GM10248 (cell line): ENCODE measurements around the gene TMED5.

Experiments
- CTCF ChIA-PET: fragments of 300-600 bp; sonication (Branson Sonifier 250); formaldehyde crosslinking; extraction: SDS; loops from one replicate; lab custom pipeline; 2021; ENCODE audit warnings: antibody characterized with exemption; lab: Yijun Ruan, JAX
- POLR2A ChIA-PET: fragments of 350-650 bp; sonication (Branson Sonifier 250); formaldehyde crosslinking; extraction: SDS; loops from one replicate; lab custom pipeline; 2020; ENCODE audit warnings: antibody characterized with exemption; lab: Yijun Ruan, JAX
- DNase-seq: peaks from one replicate; pipeline ENCODE4 v3.0.0; 2012; ENCODE audit errors: extremely low spot score
- TF ChIP-seq, protein P1 (sequence below): IDR thresholded peaks from 2 replicates; pipeline ENCODE4 v1.5.1; 2012; ENCODE audit warnings: mild to moderate bottlenecking, low read depth; ENCODE audit errors: extremely low read depth, missing control alignments, control extremely low read depth

The TMED5 gene

GRCh38 chr1:93159337-93159736, 20.9 kb downstream of the TMED5 start:
- TF ChIP-seq, protein P1, sequence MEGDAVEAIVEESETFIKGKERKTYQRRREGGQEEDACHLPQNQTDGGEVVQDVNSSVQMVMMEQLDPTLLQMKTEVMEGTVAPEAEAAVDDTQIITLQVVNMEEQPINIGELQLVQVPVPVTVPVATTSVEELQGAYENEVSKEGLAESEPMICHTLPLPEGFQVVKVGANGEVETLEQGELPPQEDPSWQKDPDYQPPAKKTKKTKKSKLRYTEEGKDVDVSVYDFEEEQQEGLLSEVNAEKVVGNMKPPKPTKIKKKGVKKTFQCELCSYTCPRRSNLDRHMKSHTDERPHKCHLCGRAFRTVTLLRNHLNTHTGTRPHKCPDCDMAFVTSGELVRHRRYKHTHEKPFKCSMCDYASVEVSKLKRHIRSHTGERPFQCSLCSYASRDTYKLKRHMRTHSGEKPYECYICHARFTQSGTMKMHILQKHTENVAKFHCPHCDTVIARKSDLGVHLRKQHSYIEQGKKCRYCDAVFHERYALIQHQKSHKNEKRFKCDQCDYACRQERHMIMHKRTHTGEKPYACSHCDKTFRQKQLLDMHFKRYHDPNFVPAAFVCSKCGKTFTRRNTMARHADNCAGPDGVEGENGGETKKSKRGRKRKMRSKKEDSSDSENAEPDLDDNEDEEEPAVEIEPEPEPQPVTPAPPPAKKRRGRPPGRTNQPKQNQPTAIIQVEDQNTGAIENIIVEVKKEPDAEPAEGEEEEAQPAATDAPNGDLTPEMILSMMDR, result no peak

DNA sequence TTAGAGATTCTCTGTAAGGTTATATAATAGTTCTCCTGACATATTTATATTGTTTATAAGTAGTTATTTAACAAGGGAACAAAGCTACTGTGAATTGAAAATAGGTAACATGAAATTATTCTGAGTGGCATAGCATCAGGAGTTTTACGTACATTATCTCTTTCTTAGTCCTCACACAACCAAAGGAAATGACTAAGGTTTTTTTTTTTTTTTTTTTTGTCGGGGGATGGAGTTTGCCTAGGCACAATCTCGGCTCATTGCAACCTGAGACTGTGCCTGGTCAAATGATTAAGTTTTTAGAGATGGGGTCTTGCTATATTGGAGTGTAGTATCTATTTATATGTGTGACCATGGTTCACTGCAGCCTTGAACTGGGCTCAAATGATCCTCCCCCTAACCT, 24.9 kb downstream of the TMED5 start:
- DNase-seq, result no peak
- ChIA-PET CTCF (interaction anchor here (1.6 kb wide), 1 partner anchor 9 kb away, joined by 6 read pairs; no protein-coding TSS in a partner anchor), POLR2A (interaction anchor here (0.6 kb wide), 1 partner anchor 59 kb away, joined by 3 read pairs; no protein-coding TSS in a partner anchor)
- TF ChIP-seq, protein P1, result no peak

More at GRCh38 chr1:93159337-93159736, 20.9 kb downstream of the TMED5 start:
- no peak for DNase-seq
- POLR2A ChIA-PET, result no interaction called here
- CTCF ChIA-PET, result interaction anchor here (1.4 to 2.3 kb wide), 2 partner anchors 10 to 14 kb away, joined by 3 to 7 read pairs; no protein-coding TSS in a partner anchor

DNA sequence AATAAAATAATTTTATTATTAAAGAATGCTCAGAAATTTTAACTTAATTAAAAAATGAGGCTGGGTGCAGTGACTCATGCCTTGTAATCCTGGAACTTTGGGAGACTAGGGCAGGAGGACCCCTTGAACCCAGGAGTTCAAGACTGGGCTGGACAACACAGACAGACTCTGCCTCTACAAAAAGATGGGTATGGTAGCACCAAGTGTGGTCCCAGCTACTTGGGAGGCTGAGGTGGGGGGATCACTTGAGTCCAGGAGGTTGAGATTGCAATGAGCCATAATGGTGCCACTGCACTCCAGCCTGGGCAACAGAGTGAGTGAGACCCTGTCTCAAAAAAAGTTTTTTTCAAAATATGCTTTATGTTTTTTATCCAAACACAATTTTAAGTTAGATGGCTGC, 25.3 kb downstream of the TMED5 start:
- TF ChIP-seq, protein P1, result no peak
- DNase-seq, result no peak
- CTCF ChIA-PET, result interaction anchor here (1.5 to 1.6 kb wide), 2 partner anchors 10 to 16 kb away, joined by 3 to 6 read pairs; no protein-coding TSS in a partner anchor
- POLR2A ChIA-PET, result interaction anchor here (0.6 kb wide), 1 partner anchor 59 kb away, joined by 3 read pairs; no protein-coding TSS in a partner anchor

GRCh38 chr1:93152835-93153234, 27.4 kb downstream of the TMED5 start:
- ChIA-PET POLR2A (no interaction called here), CTCF (interaction anchor here (1.2 kb wide), 1 partner anchor 12 kb away, joined by 4 read pairs; no protein-coding TSS in a partner anchor)
- DNase-seq, result no peak
- TF ChIP-seq, protein P1, result no peak

DNA sequence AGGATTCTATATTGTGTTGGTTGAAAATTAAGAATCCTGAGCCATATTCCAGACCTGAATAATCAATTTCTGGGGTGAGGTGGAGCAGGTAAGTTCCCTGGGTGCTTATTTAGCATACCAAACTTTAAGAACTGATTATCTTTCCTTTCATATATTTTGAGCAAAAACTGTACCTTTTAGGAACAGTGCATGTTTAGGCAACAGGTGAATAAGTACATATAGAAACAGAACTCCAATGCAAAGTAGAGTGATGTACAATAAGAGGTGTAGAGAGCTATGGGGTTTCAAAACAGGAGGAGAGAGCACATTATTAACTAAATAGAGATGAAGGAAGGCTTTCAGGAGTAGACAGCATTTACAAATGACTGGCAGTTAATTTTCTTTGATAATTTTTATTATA, 28.7 kb downstream of the TMED5 start:
- TF ChIP-seq, protein P1, result no peak
- POLR2A ChIA-PET, result no interaction called here
- DNase-seq, result no peak
- CTCF ChIA-PET, result interaction anchor here (1.2 to 3.9 kb wide), 2 partner anchors 10 to 13 kb away, joined by 3 to 18 read pairs; no protein-coding TSS in a partner anchor

DNA sequence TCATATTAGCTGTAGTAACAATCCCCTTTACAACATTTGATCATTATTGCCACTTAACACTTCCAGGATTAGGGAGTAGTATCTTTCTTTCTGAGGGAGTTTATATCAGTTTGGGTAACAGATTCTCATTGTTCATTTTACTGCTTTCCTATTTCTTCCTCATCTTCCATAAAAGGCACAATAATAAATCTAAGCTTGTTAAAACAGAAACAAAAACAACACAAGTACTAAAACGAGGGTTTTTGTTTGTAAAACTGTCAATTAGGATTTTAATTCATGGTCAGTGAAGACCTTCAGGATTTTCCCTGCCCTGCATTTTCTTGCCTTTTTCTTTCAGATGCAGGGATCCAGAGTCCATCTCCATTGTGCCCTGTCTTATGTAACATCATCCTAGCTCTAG, 29.5 kb downstream of the TMED5 start:
- CTCF ChIA-PET, result interaction anchor here (0.8 to 3.9 kb wide), 2 partner anchors 10 to 18 kb away, joined by 4 to 18 read pairs; no protein-coding TSS in a partner anchor
- DNase-seq, result no peak
- TF ChIP-seq, protein P1, result no peak
- POLR2A ChIA-PET, result no interaction called here
